IMR-90 (cell line): Measurements from ENCODE around the gene MARCHF3. TPM values are rescaled to one million over a fixed set of nuclear protein-coding genes. Genes with fewer than 3 reads are reported as not detected.

ENCODE experiments used
- ATAC-seq: fragments of 200-7000 bp; cut with Tn5 transposase; 2 replicates; pipeline ENCODE4 v1.9.1; 2020; ENCODE audit warnings: low read depth, mild to moderate bottlenecking, moderate library complexity
- BruUV-seq: library from RNA; stranded (reverse); fragments of 400-500 nt; replicated peaks from 2 replicates; lab custom pipeline; 2021; lab: Mats Ljungman, UMichigan
- CTCF ChIA-PET: fragments of 300-600 bp; formaldehyde crosslinking; extraction: SDS; loops from one replicate; lab custom pipeline; 2021; ENCODE audit warnings: antibody characterized with exemption; lab: Yijun Ruan, JAX
- POLR2A ChIA-PET: fragments of 300-600 bp; sonication (Branson Sonifier 250); formaldehyde crosslinking; loops from one replicate; lab custom pipeline; 2022; ENCODE audit warnings: antibody characterized with exemption; ENCODE audit not compliant: unreplicated experiment; lab: Charles Lee
- DNase-seq: peaks from one replicate; pipeline ENCODE4 v3.0.0; 2013
- H2AFZ ChIP-seq: replicated peaks from 2 replicates; pipeline ENCODE3; 2013; ENCODE audit warnings: low read length, mild to moderate bottlenecking; ENCODE audit not compliant: poor library complexity
- H2AK5ac ChIP-seq: 2 replicates; pipeline ENCODE4 v1.6.1; 2013; ENCODE audit warnings: low read depth, low read length, inconsistent platforms
- H2AK9ac ChIP-seq: replicated peaks from 2 replicates; pipeline ENCODE3; 2013; ENCODE audit warnings: mild to moderate bottlenecking, low read depth, low read length, moderate library complexity; ENCODE audit not compliant: poor library complexity
- H2BK120ac ChIP-seq: 2 replicates; pipeline ENCODE4 v1.6.1; 2013; ENCODE audit warnings: low read depth, low read length, inconsistent platforms
- H2BK15ac ChIP-seq: 3 replicates; pipeline ENCODE4 v1.6.1; 2013; ENCODE audit warnings: low read depth, low read length, inconsistent platforms
- H2BK20ac ChIP-seq: 2 replicates; pipeline ENCODE4 v1.6.1; 2013; ENCODE audit warnings: low read depth, mild to moderate bottlenecking, inconsistent platforms, low read length, moderate library complexity
- H2BK5ac ChIP-seq: 2 replicates; pipeline ENCODE4 v1.6.1; 2013; ENCODE audit warnings: mild to moderate bottlenecking, low read depth, low read length, inconsistent platforms; ENCODE audit not compliant: poor library complexity, severe bottlenecking
- H3K14ac ChIP-seq: replicated peaks from 2 replicates; pipeline ENCODE4 v1.6.1; 2013; ENCODE audit warnings: low read depth, low read length, inconsistent platforms
- H3K18ac ChIP-seq: 2 replicates; pipeline ENCODE4 v1.6.1; 2013; ENCODE audit warnings: low read depth, low read length, control low read depth
- H3K23ac ChIP-seq: 2 replicates; pipeline ENCODE4 v1.6.1; 2013; ENCODE audit warnings: low read depth, low read length, inconsistent platforms
- H3K27ac ChIP-seq: 2 replicates; pipeline ENCODE4 v1.5.1; 2013; ENCODE audit warnings: mild to moderate bottlenecking, control low read depth, low read length; ENCODE audit not compliant: insufficient read depth
- H3K27me3 ChIP-seq: 2 replicates; pipeline ENCODE4 v1.6.1; 2013; ENCODE audit warnings: low read length; ENCODE audit not compliant: control insufficient read depth, insufficient read depth
- H3K36me3 ChIP-seq: 2 replicates; pipeline ENCODE4 v1.6.1; 2013; ENCODE audit warnings: low read length, mixed read lengths; ENCODE audit not compliant: control insufficient read depth, insufficient read depth
- H3K4ac ChIP-seq: 2 replicates; pipeline ENCODE4 v1.6.1; 2013; ENCODE audit warnings: low read depth, low read length, inconsistent platforms
- H3K4me1 ChIP-seq: 2 replicates; pipeline ENCODE4 v1.6.1; 2013; ENCODE audit warnings: low read length, mixed read lengths; ENCODE audit not compliant: control insufficient read depth, insufficient read depth
- H3K4me2 ChIP-seq: 2 replicates; pipeline ENCODE4 v1.6.1; 2013; ENCODE audit warnings: low read depth, mild to moderate bottlenecking, control low read depth, low read length, moderate library complexity
- H3K4me3 ChIP-seq: 2 replicates; pipeline ENCODE4 v1.5.1; 2013; ENCODE audit warnings: low read depth, mild to moderate bottlenecking, control low read depth, low read length, moderate library complexity; ENCODE audit not compliant: insufficient read depth
- H3K56ac ChIP-seq: 2 replicates; pipeline ENCODE4 v1.6.1; 2013; ENCODE audit warnings: low read length, inconsistent platforms; ENCODE audit not compliant: insufficient read depth; ENCODE audit errors: extremely low read depth
- H3K79me1 ChIP-seq, 2 experiments: 2 replicates each; pipeline ENCODE4 v1.6.1; 2013; ENCODE audit warnings: low read length in 2 of 2, inconsistent platforms in 1 of 2, low read depth in 1 of 2
- H3K9ac ChIP-seq: 2 replicates; pipeline ENCODE4 v1.6.1; 2013; ENCODE audit warnings: low read depth, low read length, control low read depth
- H3K9me1 ChIP-seq: 2 replicates; pipeline ENCODE4 v1.6.1; 2013; ENCODE audit warnings: low read length, inconsistent platforms; ENCODE audit not compliant: insufficient read depth
- H3K9me3 ChIP-seq: 2 replicates; pipeline ENCODE4 v1.6.1; 2013; ENCODE audit warnings: low read length; ENCODE audit not compliant: control insufficient read depth, insufficient read depth
- H4K20me1 ChIP-seq: 2 replicates; pipeline ENCODE4 v1.6.1; 2013; ENCODE audit warnings: low read length, inconsistent platforms; ENCODE audit not compliant: insufficient read depth
- H4K5ac ChIP-seq: 2 replicates; pipeline ENCODE4 v1.6.1; 2013; ENCODE audit warnings: mild to moderate bottlenecking, low read depth, low read length, control low read depth
- H4K8ac ChIP-seq, 2 experiments: 2 replicates each; pipeline ENCODE4 v1.6.1; 2013; ENCODE audit warnings: low read depth in 2 of 2, low read length in 2 of 2, control low read depth in 1 of 2, inconsistent platforms in 1 of 2
- H4K91ac ChIP-seq: 2 replicates; pipeline ENCODE4 v1.6.1; 2013; ENCODE audit warnings: low read depth, low read length, inconsistent platforms; ENCODE audit not compliant: insufficient read depth
- BHLHE40 ChIP-seq: fragments of 150-350 bp; IDR thresholded peaks from 2 replicates; pipeline ENCODE4 v1.6.1; 2016; ENCODE audit warnings: mild to moderate bottlenecking, low read depth, low read length
- CEBPB ChIP-seq: IDR thresholded peaks from 2 replicates; pipeline ENCODE4 v1.6.1; 2012; ENCODE audit warnings: low read depth, low read length, improper control_type of control experiment
- CHD1 ChIP-seq: IDR thresholded peaks from 2 replicates; pipeline ENCODE4 v1.6.1; 2012; ENCODE audit warnings: low read depth, low read length, improper control_type of control experiment
- CTCF ChIP-seq: conservative IDR thresholded peaks from 2 replicates; pipeline ENCODE4 v1.5.1; 2012; ENCODE audit warnings: mild to moderate bottlenecking, low read depth, low read length, improper control_type of control experiment
- ELK1 ChIP-seq: fragments of 150-350 bp; IDR thresholded peaks from 2 replicates; pipeline ENCODE4 v1.6.1; 2016; ENCODE audit warnings: low read depth, mild to moderate bottlenecking, low read length, moderate library complexity, borderline replicate concordance
- FOS ChIP-seq: fragments of 150-350 bp; IDR thresholded peaks from 2 replicates; pipeline ENCODE4 v1.6.1; 2016; ENCODE audit warnings: low read depth, low read length
- MAFK ChIP-seq: IDR thresholded peaks from 2 replicates; pipeline ENCODE4 v1.6.1; 2012; ENCODE audit warnings: low read depth, low read length, improper control_type of control experiment
- MAZ ChIP-seq: IDR thresholded peaks from 2 replicates; pipeline ENCODE4 v1.6.1; 2012; ENCODE audit warnings: low read depth, mild to moderate bottlenecking, low read length, improper control_type of control experiment, moderate library complexity, borderline replicate concordance
- MXI1 ChIP-seq: IDR thresholded peaks from 2 replicates; pipeline ENCODE4 v1.6.1; 2012; ENCODE audit warnings: low read depth, mild to moderate bottlenecking, low read length, moderate library complexity, borderline replicate concordance
- NFE2L2 ChIP-seq: fragments of 150-350 bp; IDR thresholded peaks from 2 replicates; pipeline ENCODE4 v1.6.1; 2016; ENCODE audit warnings: low read depth, mild to moderate bottlenecking, low read length
- POLR2A ChIP-seq: IDR thresholded peaks from 2 replicates; pipeline ENCODE4 v1.6.1; 2012; ENCODE audit warnings: mild to moderate bottlenecking, low read depth, low read length
- RAD21 ChIP-seq: IDR thresholded peaks from 2 replicates; pipeline ENCODE4 v1.6.1; 2012; ENCODE audit warnings: low read length, improper control_type of control experiment
- RCOR1 ChIP-seq: IDR thresholded peaks from 2 replicates; pipeline ENCODE4 v1.6.1; 2012; ENCODE audit warnings: mild to moderate bottlenecking, low read length, improper control_type of control experiment; ENCODE audit not compliant: insufficient replicate concordance
- RFX5 ChIP-seq: IDR thresholded peaks from 2 replicates; pipeline ENCODE4 v1.8.0; 2012; ENCODE audit warnings: low read depth, mild to moderate bottlenecking, low read length, moderate library complexity
- SMC3 ChIP-seq: fragments of 150-350 bp; IDR thresholded peaks from 2 replicates; pipeline ENCODE4 v1.6.1; 2016; ENCODE audit warnings: low read depth, mild to moderate bottlenecking, antibody characterized with exemption, low read length, moderate library complexity
- USF2 ChIP-seq: fragments of 150-350 bp; IDR thresholded peaks from 2 replicates; pipeline ENCODE4 v1.6.1; 2017; ENCODE audit warnings: mild to moderate bottlenecking, antibody characterized with exemption, low read length, low read depth
- WGBS, 2 experiments: methylation state at CpG; one replicate each; pipeline versions ENCODE4 v1.1.5 to v1.1.7; 2013; ENCODE audit warnings: missing lambda C conversion rate in 2 of 2; ENCODE audit not compliant: insufficient read length in 1 of 2; ENCODE audit errors: extremely low coverage in 2 of 2; 5-methylcytosine and 5-hydroxymethylcytosine counted together
- dilution Hi-C: fragments of 300-500 bp; cut with HindIII; formaldehyde crosslinking; loops from one replicate; pipeline ENCODE4 v1.14.3; 2018; ENCODE audit warnings: low sequenced_read_pairs; ENCODE audit not compliant: unreplicated experiment
- in situ Hi-C: fragments of 300-500 bp; cut with MboI; formaldehyde crosslinking; loops from 3 replicates; pipeline ENCODE4 v1.14.3; 2019; ENCODE audit warnings: low sequenced_read_pairs, inconsistent platforms, mixed read lengths
- intact Hi-C: fragments of 100-400 bp; cut with micrococcal nuclease; formaldehyde crosslinking; loops from 2 replicates; pipeline ENCODE4 v1.10.0; 2022
- polyA plus RNA-seq, 3 experiments: library from polyadenylated mRNA; depleted of rRNA; stranded (reverse); fragments of >200 nt; gene quantifications; 2 replicates each; pipeline ENCODE4 v1.2.3, GENCODE V29; 2012; ENCODE audit warnings: low replicate concordance in 1 of 3
- total RNA-seq: library from RNA; depleted of rRNA; stranded (reverse); fragments of >200 nt; gene quantifications from 2 replicates; pipeline ENCODE4 v1.2.3, GENCODE V29; 2012

Gene MARCHF3
- total and polyA plus RNA-seq, 2 of the 4 experiments (the other 2 are of a cell fraction): 11.2 to 18.8 TPM

GRCh38 chr5:127024821-127025220 is 5.5 kb downstream of the MARCHF3 start:
- no peak overlapping the region for H3K14ac ChIP-seq
- H3K27ac ChIP-seq: no peak overlapping the region
- H3K56ac ChIP-seq: no peak overlapping the region
- no peak overlapping the region for H3K9ac ChIP-seq
- no peaks in the 10 kb centered on the region for H3K36me3 ChIP-seq
- H3K4me2 ChIP-seq: no peak overlapping the region
- in situ Hi-C loops (no loop called here), intact Hi-C loops (no loop called here), dilution Hi-C loops (no loop called here)
- no peak overlapping the region for H2BK5ac ChIP-seq
- H4K8ac ChIP-seq: no peak overlapping the region
- H2BK15ac ChIP-seq: no peak overlapping the region
- no peak overlapping the region for H4K91ac ChIP-seq
- H3K9me3 ChIP-seq: no peaks in the 10 kb centered on the region
- H2AFZ ChIP-seq: no peak overlapping the region
- DNase-seq (no peak), ATAC-seq (no peak)
- H3K23ac ChIP-seq: no peak overlapping the region
- peaks cover 26 to 30% of the 10 kb centered on the region in 2 experiments; a peak in 3 of 4 replicates for H3K79me1 ChIP-seq
- POLR2A ChIA-PET: no interaction called here
- H4K20me1 ChIP-seq: no peaks in the 10 kb centered on the region
- H3K27me3 ChIP-seq: no peaks in the 10 kb centered on the region
- no peak overlapping the region for H2AK9ac ChIP-seq
- H3K4me3 ChIP-seq: no peak overlapping the region
- no TSS peak for BruUV-seq
- CTCF ChIA-PET: interaction anchor here (0.6 kb wide), 1 partner anchor 141 kb away, joined by 4 read pairs; no protein-coding TSS in a partner anchor
- peaks cover 3% of the 10 kb centered on the region for H3K4me1 ChIP-seq
- no peak overlapping the region for H3K4ac ChIP-seq
- H2BK20ac ChIP-seq: no peak overlapping the region
- no CpG with 5 or more reads among the region's 4 CpGs for WGBS, 2 experiments
- TF ChIP-seq MAZ (no peak), CEBPB (no peak), USF2 (no peak), CTCF (no peak), BHLHE40 (no peak), ELK1 (no peak), CHD1 (no peak), MAFK (no peak), RFX5 (no peak), SMC3 (no peak), MXI1 (no peak), FOS (no peak), POLR2A (no peak), RAD21 (no peak), NFE2L2 (no peak), RCOR1 (no peak)
- H3K9me1 ChIP-seq: no peaks in the 10 kb centered on the region
- H2BK120ac ChIP-seq: no peak overlapping the region
- H3K18ac ChIP-seq: no peak overlapping the region
- no peak overlapping the region for H4K5ac ChIP-seq
- no peak overlapping the region for H2AK5ac ChIP-seq
